Lower leg skin (tissue), 3 donors: ENCODE results near the gene BICC1.

ENCODE experiments used
- CTCF ChIP-seq, 3 donors: fragments of 450-650 bp; IDR thresholded peaks; one replicate each; pipeline ENCODE4 v1.5.1; 2016; ENCODE audit warnings: antibody characterized with exemption in 3 of 3, mild to moderate bottlenecking in 3 of 3, moderate library complexity in 2 of 3
- POLR2A ChIP-seq, 2 donors: fragments of 450-650 bp; IDR thresholded peaks; one replicate each; pipeline ENCODE4 v1.6.1; 2016 to 2017; ENCODE audit warnings: antibody characterized with exemption in 2 of 2, mild to moderate bottlenecking in 1 of 2, moderate library complexity in 1 of 2

DNA sequence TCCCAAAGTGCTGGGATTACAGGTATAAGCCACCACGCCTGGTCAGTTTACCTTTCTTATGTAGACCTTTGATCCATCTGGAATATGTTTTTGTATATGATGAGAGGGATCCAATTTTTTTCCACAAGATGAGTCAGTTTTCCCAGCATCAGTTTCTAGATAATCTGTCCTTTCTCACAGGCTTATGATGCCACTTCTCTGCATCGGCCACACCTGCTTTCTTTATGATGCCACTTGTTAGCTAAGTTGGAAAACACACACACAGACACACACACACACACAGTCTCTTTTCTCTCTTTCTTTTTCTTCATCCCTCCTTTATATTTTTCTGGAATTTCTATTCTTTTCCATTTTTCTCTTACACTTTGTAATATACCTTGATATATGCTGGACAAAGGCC is 240.8 kb downstream of the BICC1 start:
- TF ChIP-seq POLR2A (IDR thresholded peaks at IDR 0.05) (no peak), CTCF (IDR thresholded peaks at IDR 0.05) (no peak)
